ENCODE data around the gene PLK4.

- TF ChIP-seq EZH2 (IDR thresholded peaks at IDR 0.05; ENCODE audit: low read depth, unreplicated experiment) (no peak), CTCF (conservative IDR thresholded peaks at IDR 0.05; ENCODE audit: low read depth in 2 of 2) (no peak), POLR2AphosphoS5 (IDR thresholded peaks at IDR 0.05; ENCODE audit: low read depth) (no peak), NANOG (IDR thresholded peaks at IDR 0.05; ENCODE audit: borderline replicate concordance) (no peak), REST (IDR thresholded peaks at IDR 0.05; ENCODE audit: unreplicated experiment) (no peak)
Measured at GRCh38 chr4:127857641-127858040, 23.1 kb upstream of the PLK4 start.

Measured in GM23338 (cell line).